IPS-20b (cell line): ENCODE results near the gene CTNND2.

ENCODE experiments used
- H3K27ac ChIP-seq: one replicate; pipeline ENCODE4 v1.5.1; 2013; ENCODE audit warnings: low read length
- H3K27me3 ChIP-seq: 2 replicates; pipeline ENCODE4 v1.6.1; 2013; ENCODE audit warnings: mild to moderate bottlenecking, low read length, inconsistent platforms; ENCODE audit not compliant: insufficient read depth
- H3K36me3 ChIP-seq: 2 replicates; pipeline ENCODE4 v1.6.1; 2013; ENCODE audit warnings: low read depth, mild to moderate bottlenecking, inconsistent platforms, low read length, moderate library complexity; ENCODE audit not compliant: insufficient read depth
- H3K4me1 ChIP-seq: 2 replicates; pipeline ENCODE4 v1.6.1; 2013; ENCODE audit warnings: mild to moderate bottlenecking, control low read depth, inconsistent platforms, low read length, moderate library complexity; ENCODE audit not compliant: insufficient read depth
- H3K4me3 ChIP-seq: 2 replicates; pipeline ENCODE4 v1.5.1; 2013; ENCODE audit warnings: mild to moderate bottlenecking, low read length, inconsistent platforms
- H3K9ac ChIP-seq: 2 replicates; pipeline ENCODE4 v1.6.1; 2013; ENCODE audit warnings: low read depth, mild to moderate bottlenecking, inconsistent platforms, low read length, moderate library complexity
- H3K9me3 ChIP-seq: 2 replicates; pipeline ENCODE4 v1.6.1; 2013; ENCODE audit warnings: mild to moderate bottlenecking, low read depth, low read length, inconsistent platforms; ENCODE audit not compliant: insufficient read depth

The CTNND2 gene

DNA sequence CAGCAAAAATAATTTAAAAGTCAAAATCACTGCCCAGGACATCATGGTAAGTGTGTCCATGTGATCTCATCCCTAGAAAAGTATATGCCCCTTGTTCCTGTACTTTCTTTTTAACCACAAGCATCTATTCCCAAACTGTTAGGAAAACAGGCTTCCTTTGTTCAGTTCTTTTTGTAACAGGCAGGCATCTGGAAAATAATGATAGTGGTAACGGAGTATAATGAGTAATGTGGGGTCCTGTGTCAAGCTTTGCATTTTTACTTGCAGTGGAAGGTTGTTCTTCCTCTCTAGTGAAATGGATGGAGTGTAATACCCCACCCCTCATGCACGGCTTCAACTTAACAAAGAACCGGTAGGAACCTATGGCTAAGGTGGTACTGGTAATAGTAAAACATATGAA lies 532.1 kb downstream of the CTNND2 start:
- Histone ChIP-seq H3K9ac (no peak overlapping the region), H3K4me3 (no peak overlapping the region), H3K36me3 (no peaks in the 10 kb centered on the region), H3K27ac (no peak overlapping the region), H3K4me1 (peaks cover 5% of the 10 kb centered on the region; the same call in 1 of the 2 replicates), H3K27me3 (no peaks in the 10 kb centered on the region), H3K9me3 (no peaks in the 10 kb centered on the region)

DNA sequence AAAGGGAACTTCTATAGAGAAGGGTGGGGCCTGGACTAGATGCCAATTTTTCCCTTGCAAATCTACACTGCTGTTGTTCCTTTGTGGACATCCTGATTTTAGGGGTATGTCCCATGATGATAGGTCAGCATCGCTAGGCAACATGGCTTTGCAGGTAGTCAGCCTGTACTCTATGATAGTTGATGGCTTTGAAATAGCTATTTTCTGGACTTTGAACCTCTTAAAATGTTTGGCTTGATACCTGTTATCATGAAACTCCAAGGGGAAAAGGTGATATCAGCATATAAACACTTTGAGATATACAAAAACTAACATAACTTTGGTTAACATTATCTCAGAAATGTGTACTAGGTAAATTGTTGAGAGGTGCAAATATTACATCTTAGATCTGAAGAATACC lies 533.2 kb downstream of the CTNND2 start:
- Histone ChIP-seq H3K4me1 (peaks cover 5% of the 10 kb centered on the region; the same call in 1 of the 2 replicates), H3K36me3 (no peaks in the 10 kb centered on the region), H3K9me3 (no peaks in the 10 kb centered on the region)

DNA sequence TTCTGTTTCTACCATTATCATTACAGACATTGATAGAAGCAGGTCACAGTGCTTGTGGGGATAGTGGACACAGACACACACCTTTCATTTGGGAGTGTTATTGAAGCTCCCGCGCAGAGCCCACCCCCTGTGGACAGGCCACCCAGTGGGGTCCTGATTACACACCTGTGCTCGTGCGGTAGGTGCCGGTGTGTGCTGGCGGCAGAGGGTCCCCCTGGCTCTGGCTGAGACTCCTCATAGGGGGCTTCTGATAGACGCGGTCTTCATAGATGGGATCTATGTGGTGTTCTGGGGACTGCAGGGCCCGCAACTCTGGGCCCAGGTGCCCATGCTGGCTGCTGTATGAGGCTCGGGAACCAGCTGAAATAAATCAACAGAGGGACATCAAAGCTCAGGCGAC lies 539.7 kb downstream of the CTNND2 start:
- Histone ChIP-seq H3K27ac (no peak overlapping the region), H3K4me1 (no peaks in the 10 kb centered on the region), H3K9ac (no peak overlapping the region), H3K36me3 (no peaks in the 10 kb centered on the region), H3K4me3 (no peak overlapping the region), H3K9me3 (no peaks in the 10 kb centered on the region), H3K27me3 (no peaks in the 10 kb centered on the region)

More for the DNA sequence above, 533.2 kb downstream of the CTNND2 start:
- Histone ChIP-seq H3K9ac (no peak overlapping the region), H3K27ac (no peak overlapping the region), H3K27me3 (no peaks in the 10 kb centered on the region), H3K4me3 (no peak overlapping the region)

DNA sequence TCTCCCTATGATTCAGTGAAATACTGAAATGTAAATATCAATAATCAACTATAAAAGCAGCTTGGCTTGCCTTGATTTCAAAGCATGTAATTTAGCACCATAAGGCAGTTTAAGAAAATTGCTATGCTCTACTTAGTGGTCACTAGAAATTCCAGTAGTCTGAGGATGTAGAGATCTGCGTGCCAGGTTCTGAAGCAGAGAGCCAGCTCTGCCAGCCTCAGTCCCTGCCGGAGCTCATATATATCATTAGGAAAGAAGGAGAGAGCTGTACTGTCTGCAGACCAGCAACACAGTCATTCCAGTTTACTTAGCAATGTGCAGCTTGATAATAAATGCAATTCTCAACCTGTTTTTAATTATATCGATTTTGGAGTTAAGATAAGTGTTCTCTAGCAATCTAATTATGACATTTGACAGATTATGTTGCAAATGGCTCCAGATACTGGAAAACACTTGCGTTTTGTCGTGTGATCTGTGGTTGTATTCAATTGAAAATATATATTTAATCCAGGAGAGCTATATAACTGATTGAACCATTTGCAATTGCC lies 540.5 kb downstream of the CTNND2 start:
- H3K9me3 ChIP-seq: no peaks in the 10 kb centered on the region
- H3K9ac ChIP-seq: no peak overlapping the region
- no peaks in the 10 kb centered on the region for H3K4me1 ChIP-seq
- H3K27ac ChIP-seq: no peak overlapping the region
- H3K36me3 ChIP-seq: no peaks in the 10 kb centered on the region
- no peaks in the 10 kb centered on the region for H3K27me3 ChIP-seq
- no peak overlapping the region for H3K4me3 ChIP-seq

DNA sequence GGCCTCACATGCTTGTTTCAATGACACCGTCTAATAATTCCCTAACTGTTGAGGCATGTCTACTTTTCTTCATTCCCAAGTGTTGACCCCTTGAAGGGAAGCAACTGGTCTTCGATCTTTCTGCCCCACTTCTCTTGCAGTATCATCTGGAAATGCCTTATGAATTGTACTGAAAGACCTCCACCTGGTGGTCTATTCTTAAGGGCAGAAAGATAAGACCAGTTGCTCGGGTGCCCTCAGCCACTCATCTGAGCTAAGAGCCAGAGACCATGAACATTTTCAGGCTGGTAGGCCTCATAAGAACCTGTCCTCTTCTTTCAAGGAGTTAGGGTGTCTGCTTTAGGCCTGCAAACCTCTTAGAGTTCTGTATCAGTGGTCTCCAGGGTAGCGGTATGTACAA lies 542.5 kb downstream of the CTNND2 start:
- no peaks in the 10 kb centered on the region for H3K4me1 ChIP-seq
- no peaks in the 10 kb centered on the region for H3K36me3 ChIP-seq
- H3K9me3 ChIP-seq: no peaks in the 10 kb centered on the region
- H3K27ac ChIP-seq: no peak overlapping the region
- H3K9ac ChIP-seq: no peak overlapping the region
- H3K4me3 ChIP-seq: no peak overlapping the region
- H3K27me3 ChIP-seq: no peaks in the 10 kb centered on the region

DNA sequence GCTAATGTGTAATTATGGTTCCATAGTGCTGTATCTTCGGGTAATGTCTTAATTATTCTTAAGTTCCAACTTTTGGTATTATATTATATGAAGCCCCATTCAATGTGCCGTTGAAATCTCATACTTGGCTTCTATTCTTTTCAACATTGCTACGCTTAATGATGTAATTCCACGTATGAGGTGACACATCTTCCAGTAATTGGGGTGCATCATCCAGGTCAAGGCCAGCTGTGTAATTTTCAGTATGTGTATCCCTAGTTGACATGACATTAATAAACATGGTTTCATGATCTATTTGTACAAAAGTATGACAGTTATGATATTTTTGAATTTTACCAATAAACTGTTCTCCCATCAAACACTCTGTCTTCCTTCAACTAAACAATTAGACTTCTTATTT lies 546.3 kb downstream of the CTNND2 start:
- peaks cover 6% of the 10 kb centered on the region; the same call in 1 of the 2 replicates for H3K9me3 ChIP-seq
- no peaks in the 10 kb centered on the region for H3K36me3 ChIP-seq
- no peak overlapping the region for H3K27ac ChIP-seq
- no peaks in the 10 kb centered on the region for H3K27me3 ChIP-seq
- no peak overlapping the region for H3K9ac ChIP-seq
- H3K4me1 ChIP-seq: no peaks in the 10 kb centered on the region
- H3K4me3 ChIP-seq: no peak overlapping the region

DNA sequence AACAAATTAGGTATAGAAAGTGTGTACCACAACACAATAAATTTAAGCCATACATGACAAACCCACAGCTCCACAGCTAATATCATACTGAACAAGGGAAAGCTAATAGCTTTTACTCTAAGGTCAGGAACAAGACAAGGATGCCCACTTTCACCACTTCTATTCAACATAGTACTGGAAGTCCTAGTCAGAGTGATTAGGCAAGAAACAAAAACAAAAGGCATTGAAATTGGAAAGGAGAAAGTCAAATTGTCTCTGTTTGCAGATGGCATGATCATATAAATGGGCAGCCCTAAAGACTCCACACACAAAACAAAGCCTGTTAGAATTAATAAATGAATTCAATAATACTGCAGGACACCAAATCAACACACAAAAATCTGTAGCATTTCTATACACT lies 548.8 kb downstream of the CTNND2 start:
- Histone ChIP-seq H3K4me1 (no peaks in the 10 kb centered on the region), H3K27ac (no peak overlapping the region), H3K4me3 (no peak overlapping the region), H3K27me3 (no peaks in the 10 kb centered on the region), H3K9ac (no peak overlapping the region), H3K9me3 (peaks cover 6% of the 10 kb centered on the region; the same call in 1 of the 2 replicates), H3K36me3 (no peaks in the 10 kb centered on the region)

DNA sequence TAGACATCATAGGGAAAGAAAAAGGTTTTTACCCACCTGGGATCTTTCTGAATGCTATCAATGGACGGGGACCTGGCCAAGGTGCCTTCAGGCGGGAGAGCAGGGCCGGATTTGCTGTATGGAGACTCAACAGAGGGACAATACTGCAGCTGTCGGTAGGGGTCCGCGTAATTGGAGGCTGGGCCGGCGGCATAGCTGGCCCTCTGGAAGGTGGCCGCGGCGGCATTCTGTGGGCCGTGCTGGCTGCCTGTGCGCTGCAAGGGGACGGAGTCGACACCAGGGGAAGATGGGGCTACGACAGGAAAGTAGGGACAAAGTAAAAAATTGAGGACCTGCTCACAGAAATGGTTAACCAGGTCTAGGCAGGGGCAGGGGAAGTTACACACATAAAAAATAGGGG lies 557.9 kb downstream of the CTNND2 start:
- Histone ChIP-seq H3K27me3 (no peaks in the 10 kb centered on the region), H3K9ac (no peak overlapping the region), H3K36me3 (no peaks in the 10 kb centered on the region), H3K4me1 (no peaks in the 10 kb centered on the region), H3K9me3 (no peaks in the 10 kb centered on the region), H3K4me3 (no peak overlapping the region), H3K27ac (no peak overlapping the region)

DNA sequence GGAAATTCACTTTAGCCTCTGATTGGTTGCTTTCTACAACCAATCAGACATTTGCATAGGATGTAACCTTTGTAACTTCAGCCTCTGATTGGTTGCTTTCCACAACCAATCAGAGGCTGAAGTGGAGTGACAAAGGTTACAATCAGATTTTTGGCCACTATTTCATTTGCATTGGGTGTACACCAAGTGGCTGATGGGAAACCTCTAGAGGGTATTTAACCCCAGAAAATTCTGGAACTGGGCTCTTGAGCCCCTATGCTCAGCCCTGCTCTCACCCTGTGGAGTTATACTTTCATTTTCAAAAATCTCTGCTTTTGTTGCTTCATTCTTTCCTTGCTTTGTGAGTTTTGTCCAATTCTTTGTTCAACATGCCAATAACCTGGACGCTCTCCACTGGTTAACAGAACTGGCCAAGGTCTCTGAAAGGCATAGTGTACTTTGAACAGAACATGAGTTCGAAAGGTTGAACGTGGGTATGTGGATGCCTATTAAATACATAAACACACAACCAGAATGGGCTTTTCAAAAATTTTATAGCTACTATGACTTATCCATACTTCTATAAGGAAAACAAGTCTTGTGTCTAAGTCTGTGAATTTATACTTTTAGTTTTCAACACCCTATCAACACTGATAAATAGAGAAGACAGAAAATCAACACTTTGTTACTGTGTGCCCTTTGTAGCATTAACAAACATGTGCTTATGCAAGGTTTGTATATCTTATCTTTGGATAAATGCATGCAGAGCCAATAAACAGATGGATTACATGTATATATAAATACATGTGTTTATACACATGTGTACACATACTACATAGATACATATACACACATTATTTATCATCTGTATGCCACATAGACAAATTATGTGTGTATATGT lies 568.1 kb downstream of the CTNND2 start:
- H3K4me3 ChIP-seq: no peak overlapping the region
- no peak overlapping the region for H3K27ac ChIP-seq
- no peak overlapping the region for H3K9ac ChIP-seq
- H3K36me3 ChIP-seq: no peaks in the 10 kb centered on the region
- no peaks in the 10 kb centered on the region for H3K27me3 ChIP-seq
- no peaks in the 10 kb centered on the region for H3K4me1 ChIP-seq
- no peaks in the 10 kb centered on the region for H3K9me3 ChIP-seq

DNA sequence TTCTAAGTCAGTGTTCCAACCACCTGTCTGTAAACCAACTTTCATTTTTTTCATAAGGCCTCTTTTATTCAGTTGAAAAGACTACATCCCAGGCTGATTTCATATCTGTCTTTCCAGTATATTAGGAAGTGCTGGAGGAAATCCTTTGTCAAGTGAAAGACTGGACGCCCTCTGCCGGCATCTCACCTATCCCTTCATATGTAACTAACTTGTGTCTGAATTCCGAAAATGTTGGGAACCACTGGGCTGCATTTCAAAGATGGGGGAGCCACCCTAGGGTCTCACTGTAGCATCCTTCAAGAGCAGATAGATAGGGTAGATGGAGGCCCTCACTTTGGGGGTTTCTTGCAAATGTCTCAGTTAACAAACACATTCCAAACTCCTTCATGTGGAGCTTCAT lies 569.8 kb downstream of the CTNND2 start:
- Histone ChIP-seq H3K27me3 (no peaks in the 10 kb centered on the region), H3K27ac (no peak overlapping the region), H3K4me3 (no peak overlapping the region), H3K9me3 (no peaks in the 10 kb centered on the region), H3K4me1 (no peaks in the 10 kb centered on the region), H3K36me3 (no peaks in the 10 kb centered on the region), H3K9ac (no peak overlapping the region)

DNA sequence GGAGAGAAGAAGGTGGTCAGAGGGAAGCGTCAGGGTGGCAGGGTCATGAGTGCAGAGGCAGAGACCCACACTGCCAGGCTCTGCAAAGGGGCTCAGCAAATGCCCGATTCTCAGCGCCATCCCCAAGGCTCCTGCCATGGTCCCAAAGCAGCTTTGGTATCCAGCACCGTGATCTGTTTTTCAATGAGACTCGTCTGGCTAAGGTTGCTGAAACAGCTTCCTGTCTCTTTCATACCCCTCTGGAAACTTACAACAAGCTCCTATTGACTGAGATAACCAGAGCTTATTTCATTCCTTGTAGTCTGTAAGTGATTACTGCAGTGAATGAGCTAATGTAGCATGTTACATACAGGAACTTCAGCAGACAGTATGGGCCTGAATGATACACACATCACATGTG lies 574.6 kb downstream of the CTNND2 start:
- Histone ChIP-seq H3K4me3 (no peak overlapping the region), H3K9me3 (no peaks in the 10 kb centered on the region), H3K27me3 (no peaks in the 10 kb centered on the region), H3K36me3 (no peaks in the 10 kb centered on the region), H3K27ac (no peak overlapping the region), H3K4me1 (peaks cover 3% of the 10 kb centered on the region; the same call in 1 of the 2 replicates), H3K9ac (no peak overlapping the region)
